Spleen (tissue), 7 donors: ENCODE results near the gene IL32.

Experiments
- CTCF ChIP-seq, 11 experiments: fragments of 200-600 bp in 7 of 11; fragments of 450-650 bp in 4 of 11; sonication (generic) in 4 of 11; IDR thresholded peaks in 8 of 11; conservative IDR thresholded peaks in 3 of 11; 1 replicate in 7 of 11; 2 replicates in 4 of 11; pipeline versions ENCODE4 v1.4.0 to v1.8.0; 2016 to 2021; ENCODE audit warnings: antibody characterized with exemption in 11 of 11, inconsistent platforms in 4 of 11, mild to moderate bottlenecking in 1 of 11
- POLR2A ChIP-seq, 3 donors: fragments of 450-650 bp; IDR thresholded peaks; one replicate each; pipeline ENCODE4 v1.5.1; 2017; ENCODE audit warnings: antibody characterized with exemption in 3 of 3, mild to moderate bottlenecking in 1 of 3
- donor health status: DM: no; HTN: no; CAD: no; lungs with moderate emphysema.
- donor health status: DM: no; HTN: no; CAD: no.
- donor health status: DM: no; HTN: no; CAD: no.

- TF ChIP-seq POLR2A (IDR thresholded peaks at IDR 0.05) (no peak), CTCF (IDR thresholded peaks at IDR 0.05 in 8 of 11, conservative IDR thresholded peaks at IDR 0.05 in 3 of 11) (no peak)
These were observed 24.5 kb downstream of the IL32 start for GRCh38 chr16:3089717-3090592.
